NCI-H510A treated with DMSO at 0.1 percent for 48 hours (cell line): ENCODE results near the gene SMIM35.
"Not testable (repeated sequence)": the region's sequence is repeated elsewhere in the genome, so short reads cannot be mapped to it uniquely, and the experiment has no call there.

Experiments
- DNase-seq: peaks from one replicate; lab custom pipeline; 2025; lab: John Stamatoyannopoulos, UW

SMIM35 gene

DNA sequence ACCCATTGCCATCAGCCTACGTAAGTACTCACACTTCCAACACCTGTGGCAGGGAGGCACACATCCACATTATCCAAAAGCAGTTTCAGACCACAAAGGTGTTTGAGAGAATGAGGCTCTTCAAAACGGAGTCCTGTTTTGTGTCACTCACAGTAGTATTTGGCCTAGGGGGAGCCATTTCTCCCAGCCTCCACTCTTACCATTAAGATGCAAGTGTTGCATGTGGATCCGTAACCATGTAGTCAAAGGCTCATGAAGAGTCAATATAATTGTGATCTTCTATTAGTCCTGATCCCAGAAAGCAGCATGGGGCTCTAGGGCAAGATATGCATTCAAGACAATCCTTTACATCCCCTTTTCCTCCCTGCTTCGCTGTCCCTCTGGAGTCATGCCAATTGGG, 59.1 kb downstream of the SMIM35 start:
- DNase-seq = no peak

DNA sequence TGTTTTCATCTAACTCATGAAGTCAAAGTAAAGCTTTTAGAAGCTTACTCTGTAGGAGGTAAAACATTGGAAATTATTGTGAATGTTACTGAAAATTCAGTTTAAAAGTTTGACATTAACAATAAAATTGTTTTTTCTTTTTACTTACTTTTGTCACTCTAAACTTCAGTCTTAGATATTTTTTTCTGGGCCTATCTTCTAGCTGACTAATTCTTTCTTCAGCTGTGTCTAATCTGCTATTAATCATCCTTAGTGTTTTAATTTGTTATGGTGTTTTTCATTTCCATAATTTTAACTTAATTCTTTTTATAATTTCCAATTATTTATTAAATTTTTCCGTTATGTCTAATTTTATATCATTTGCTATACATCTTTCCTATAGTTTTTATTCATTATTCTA, 65.6 kb downstream of the SMIM35 start:
- no peak for DNase-seq

DNA sequence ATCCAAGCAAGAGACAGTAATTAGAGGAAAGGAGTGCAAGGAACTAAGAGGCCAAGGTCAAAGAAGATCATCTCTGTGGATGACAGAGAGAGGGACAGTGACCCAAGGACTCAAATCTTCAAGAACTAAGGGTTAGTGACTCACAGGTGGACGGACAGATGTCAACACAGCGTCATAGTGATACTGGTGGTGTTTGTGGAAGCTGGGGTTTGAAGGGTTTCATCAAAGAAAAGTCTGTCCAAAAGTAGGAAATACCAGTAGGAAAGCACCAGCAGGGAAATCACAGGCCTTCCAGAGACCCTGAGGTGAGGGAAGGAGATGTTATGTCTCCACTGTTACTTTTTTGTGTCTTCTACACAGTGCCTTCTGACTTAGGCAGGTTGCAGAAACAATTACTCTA, 68.4 kb downstream of the SMIM35 start:
- no peak for DNase-seq

DNA sequence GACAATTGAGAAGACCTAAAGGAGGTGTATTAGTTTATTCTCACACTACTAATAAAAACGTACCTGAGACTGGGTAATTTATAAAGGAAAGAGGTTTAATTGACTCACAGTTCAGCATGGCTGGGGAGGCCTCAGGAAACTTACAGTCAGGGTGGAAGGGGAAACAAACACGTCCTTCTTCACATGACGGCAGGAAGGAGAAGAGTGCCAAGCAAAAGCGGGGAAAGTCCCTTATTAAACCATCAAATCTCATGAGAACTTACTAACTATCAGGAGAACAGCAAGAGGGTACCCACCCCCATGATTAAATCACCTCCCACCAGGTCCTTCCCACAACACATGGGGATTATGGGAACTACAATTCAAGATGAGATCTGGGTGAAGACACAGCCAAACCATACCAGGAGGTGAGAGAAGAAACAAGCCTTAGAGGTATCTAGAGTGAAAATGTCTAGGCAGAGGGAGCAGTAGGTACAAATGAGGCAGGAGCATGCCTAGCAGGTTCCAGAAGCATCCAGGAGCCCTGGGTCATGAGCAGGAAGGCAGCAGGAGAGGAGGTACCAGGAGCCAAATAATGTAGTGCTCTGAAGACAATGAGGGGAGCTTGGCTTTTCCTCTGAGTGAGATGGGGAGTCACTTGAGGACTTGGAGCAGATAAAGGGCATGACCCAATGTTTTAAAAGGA, 69.0 kb downstream of the SMIM35 start:
- DNase-seq = no peak

DNA sequence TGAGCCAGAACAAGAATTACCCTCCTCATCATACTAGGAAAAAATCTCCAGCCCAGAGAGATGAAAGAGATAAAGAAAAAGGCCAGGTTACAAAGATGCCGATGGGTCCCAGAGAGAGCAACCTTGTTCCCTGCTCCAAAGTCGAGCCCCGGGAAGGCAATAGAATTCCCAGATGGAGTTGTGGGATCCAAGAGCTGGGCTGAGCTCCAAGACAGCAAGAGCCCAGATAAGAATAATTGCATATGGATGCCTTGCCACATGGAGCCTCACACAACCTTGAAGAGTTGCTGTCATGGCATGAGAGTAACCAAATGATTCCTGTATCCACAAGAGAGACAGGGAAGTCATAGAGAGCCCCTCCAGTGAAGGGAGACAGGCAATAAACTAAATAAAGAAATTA, 69.7 kb downstream of the SMIM35 start:
- no peak for DNase-seq

DNA sequence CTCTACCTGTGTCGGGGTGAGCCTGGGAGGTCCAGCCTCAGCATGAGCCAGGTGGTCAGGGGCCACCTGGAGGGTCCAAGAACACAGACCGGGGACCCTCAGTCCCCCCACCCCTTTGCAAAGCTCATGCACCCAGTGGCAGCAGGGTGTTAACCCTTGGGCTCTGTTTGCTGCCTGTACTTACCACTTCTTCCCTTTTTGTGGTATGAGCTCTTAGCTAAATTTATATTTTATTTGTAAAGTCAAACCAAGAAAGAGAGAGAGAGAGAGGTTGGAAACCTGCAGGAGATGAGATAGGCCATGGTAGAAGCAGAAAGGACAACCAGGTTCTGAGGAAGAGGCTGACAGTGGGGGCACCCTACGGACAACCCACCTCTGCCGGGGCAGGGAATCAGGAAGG, 70.7 kb downstream of the SMIM35 start:
- no peak for DNase-seq

DNA sequence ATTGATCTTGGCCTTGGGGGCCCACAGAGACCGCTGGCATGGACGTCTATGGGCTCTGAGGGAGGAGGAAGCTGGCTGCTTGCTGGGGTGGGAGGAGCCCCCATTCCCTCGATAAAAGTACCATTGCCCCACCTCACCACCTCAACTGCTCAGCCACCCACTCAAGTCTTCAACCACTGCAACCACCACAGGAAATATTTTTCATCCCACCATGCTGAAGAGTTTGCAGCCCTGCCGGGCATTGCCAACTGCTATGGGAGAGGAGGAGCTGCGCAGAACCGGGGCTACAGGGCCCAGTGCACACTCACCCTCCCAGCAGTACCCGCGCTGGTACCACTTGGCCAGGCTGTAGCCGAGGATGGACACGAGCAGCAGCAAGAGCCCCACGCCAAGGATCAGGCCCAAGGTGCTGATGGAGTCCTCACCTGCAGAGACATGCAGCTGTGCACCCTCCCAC, 71.3 kb downstream of the SMIM35 start:
- no peak for DNase-seq

DNA sequence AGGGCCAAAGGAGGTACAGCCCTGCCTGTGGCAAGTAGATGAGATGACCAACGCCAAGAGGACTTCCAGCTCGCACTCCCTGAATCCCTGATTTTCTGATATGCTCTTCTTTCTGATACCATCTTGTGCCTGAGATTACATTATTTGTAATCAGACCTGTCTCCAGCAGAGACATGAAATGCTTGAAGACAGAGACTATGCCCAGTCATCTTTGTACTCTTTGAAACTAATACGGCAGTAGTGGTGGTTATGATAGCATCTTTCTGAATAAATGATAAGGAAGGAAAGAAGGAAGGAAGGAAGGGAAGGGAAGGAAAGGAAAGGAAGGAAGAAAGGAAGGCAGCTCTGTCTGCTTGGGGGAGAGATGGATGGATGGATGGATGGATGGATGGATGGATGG, 72.7 kb downstream of the SMIM35 start:
- DNase-seq = no peak

DNA sequence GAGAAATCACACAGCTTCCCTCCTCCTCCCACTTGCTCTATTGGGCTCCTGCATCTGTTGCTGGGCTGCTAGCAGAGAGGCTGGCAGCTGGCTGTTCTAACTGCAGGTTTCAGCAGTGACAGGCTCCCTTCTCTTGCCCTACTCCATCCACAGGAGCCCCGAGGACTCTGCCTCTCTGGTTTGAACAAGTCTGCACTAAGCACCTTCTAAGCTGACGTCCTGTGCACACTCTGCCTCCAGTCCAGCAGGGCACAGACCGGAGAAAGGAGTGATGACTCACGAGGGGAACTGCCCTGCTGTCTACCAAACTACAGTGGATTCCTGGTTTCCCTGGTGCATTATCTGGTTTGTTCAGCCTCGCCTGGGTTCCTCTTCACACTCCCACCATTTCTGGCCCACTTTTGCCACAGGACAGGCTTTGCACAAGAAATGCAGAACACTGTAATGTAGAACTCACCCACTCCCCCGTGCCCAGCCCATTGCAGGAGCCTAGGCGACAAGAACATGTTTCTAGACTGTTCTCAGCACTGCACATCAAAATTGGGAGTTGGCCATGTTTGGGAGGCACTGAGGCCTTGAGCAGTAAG, 74.6 kb downstream of the SMIM35 start:
- DNase-seq = no peak

DNA sequence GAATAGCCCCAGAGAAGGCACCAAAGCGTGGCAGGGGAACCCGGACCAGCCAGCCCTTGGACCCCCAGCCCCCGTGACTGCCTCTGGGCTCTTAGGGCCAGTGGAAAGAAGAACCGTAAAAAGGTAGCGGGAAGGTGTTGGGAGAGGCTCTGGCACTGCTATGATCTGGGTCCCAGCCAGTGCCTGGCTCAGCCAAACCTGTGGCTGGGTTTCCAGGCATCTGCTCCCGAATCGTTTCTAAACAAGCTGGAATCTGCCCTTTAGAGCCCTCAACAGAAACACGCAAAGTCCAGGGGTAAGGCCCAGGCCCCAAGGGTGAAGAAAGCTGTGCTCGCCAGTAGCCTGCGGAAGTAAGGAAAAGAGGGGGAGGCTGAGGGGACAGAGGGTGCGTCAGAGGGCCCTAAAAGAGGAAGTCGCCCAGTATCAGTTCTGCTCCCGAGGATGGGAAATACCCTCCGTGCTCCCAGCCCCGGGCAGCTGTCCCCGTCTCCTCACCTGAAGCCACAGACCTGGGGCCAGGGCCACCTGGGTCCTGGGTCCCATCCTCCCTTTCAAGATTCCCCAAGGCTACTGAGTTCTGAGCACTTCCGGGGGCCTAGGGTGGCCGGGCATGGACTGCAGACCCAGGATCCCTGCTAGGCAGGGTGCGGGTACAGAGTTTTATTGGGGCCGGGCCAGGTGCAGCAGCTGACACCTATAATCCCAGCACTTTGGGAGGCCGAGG, 75.9 kb downstream of the SMIM35 start:
- no peak for DNase-seq

DNA sequence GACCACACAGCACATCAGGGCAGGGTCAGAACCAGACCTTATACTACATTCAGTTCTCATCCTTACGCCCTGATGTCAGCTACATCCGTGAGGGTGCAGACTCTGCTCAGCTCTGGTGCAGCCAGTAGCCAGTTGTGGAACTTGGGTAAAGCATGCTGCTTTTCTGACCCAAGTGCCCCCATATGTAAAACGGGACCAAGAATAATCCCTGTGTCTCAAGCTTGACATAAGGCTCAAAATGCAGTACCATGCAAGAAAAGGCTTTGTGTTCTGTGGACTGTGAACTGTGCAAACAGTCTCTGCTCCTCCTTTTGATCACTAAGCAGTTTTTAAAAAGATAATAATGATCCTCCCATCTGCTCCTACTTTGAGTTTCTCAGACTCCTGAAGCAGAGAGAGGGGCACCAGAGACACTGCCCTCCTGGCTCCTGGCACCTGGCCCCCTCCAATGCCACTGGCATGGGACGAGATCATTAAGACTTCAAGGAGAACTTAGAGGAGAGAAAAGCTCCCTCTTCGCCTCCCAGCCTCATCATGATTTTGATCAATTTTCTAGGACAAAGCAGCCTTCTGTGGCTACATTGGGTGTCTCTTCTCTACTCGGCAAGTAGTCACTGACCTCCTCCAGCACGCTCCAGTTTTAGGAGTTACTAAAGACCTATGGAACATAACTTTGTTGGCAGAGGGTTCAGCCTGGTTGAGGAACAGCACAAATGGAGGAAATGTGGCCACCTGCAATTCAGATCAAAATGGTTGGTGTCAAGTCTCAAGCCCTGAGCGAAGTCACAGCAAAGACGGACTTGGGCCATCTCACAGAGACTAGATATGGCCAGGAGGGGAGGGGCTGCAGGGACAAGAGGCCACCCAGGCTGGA, 76.7 kb downstream of the SMIM35 start:
- no peak for DNase-seq

DNA sequence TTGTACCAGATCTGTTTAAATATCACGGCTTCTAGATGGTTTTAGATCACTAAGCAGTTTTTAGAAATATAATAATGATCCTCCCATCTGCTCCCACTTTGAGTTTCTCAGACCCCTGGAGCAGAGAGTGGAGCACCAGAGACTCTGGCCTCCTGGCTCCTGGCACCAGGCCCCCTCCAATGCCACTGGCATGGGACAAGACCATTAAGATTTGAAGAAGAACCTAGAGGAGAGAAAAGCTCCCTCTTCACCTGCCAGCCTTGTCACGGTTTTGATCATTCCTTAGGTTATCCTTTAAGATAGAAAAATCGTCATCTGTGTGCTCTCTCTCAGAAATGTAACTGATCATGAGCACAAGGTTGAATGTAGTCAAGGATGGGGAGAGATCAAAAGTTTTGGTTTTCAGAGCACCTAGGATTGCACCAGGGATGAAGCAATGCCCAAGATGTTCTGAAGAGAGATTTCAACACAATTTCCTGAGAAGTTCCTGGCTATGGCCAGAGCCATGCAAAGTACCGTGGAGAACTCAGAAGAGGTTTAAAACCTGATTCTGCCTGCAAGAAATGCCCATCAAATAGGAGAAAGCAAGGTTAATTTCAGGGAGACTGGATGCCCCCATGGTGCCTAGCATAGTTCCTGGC, 78.4 kb downstream of the SMIM35 start:
- DNase-seq = no peak

DNA sequence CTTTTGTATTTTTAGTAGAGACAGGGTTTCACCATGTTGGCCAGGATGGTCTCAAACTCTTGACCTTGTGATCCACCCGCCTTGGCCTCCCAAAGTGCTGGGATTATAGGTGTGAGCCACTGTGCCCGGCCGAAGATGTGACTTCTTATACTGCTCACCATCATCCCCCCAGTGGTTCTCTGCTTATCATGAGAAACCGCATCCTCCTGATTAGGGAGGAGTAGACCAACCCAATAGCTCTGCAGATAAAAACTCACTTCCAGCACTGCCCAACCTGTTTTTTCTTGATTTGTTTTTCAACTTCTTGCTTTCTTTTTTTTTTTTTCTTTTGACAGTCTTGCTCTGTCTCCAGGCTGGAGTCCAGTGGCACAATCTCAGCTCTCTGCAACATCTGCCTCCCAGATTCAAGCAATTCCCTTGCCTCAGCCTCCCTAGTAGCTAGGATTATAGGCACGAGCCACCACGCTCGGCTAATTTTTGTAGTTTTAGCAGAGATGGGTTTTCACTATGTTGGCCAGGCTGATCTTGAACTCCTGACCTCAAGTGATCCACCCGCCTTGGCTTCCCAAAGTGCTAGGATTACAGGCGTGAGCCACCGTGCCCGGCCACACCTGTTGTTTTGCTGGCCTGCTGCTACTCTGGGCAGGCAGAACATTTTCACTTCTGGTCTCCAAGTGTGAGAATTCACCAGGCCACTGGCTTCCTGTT, 79.0 kb downstream of the SMIM35 start:
- not testable (repeated sequence) for DNase-seq

DNA sequence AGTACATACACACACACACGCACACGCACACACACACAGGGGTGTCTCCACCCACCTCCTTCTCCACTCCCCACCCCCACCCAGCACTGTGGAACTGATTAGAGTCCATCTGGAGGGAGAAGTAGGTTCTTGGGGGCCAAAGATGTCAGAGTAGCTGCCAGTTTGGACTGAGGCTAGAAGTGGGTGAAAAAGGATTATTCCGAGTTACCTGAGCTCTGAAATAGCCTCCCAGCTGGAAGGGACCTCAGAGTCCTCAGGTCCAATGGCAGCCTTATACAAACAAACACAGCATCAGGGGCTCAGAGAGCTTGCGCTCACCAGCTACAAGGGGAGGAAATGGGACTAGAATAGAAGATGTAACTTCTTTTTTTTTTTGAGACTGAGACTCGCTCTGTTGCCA, 79.7 kb downstream of the SMIM35 start:
- no peak for DNase-seq

DNA sequence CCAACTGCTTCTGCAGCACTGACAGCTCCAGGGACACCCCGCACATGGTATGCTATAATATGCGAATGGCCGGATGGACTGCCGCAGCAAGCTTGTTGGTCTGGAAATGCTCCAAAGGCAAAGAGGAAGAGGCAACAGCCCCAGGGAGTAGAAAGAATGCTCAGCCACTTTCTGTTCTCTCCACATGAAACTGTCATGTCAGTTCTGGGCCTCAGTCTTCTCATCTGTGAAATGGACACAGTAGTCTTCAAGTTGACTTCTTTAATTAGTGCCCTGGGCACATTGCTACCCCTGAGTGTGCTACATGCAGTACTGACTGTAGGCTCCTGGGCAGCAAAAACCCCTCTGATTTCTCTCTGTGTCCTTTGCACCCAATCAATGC, 80.6 kb downstream of the SMIM35 start:
- DNase-seq = no peak

DNA sequence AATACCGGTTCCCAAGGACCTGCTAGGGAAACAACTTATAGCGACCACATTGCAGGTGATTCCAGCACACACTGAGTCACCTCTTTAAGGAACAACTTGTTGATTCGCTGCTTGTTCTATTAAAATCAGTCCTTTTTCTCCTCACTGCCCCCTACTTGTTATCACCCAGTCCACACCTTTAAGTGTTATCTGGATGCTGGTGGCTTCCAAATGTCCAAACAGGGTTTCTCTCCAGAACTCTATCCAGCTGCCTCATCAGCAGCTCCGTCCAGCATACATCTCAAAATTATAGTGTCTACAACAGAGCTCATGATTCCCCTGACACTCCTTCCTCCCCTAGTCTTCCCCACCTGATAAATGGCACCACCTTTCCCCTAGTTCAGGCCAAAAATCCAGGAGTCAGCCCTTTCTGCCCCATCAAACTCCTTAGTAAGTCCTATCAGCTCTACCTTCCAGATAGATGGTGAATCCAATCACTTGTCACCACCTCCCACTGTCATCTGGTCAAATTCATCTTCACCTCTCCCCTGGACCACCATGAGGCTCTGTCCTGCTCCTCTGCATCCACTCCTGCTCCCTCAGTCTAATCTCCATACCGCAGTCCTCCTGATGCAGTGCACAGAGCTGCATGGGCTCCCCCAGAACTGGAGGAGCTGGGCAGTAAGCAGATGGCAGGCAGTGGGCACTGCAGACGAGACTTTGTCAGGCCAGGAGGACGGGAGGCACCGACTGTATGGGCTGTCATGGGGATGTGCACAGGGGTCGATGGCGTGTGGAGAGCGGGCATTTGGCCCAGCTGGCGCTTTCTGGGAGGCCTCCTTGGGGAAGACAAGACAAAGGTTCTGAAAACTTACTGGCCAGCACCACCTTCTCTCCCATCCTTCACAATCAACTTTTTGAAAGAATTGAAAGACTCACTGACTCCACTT, 81.3 kb downstream of the SMIM35 start:
- no peak for DNase-seq

DNA sequence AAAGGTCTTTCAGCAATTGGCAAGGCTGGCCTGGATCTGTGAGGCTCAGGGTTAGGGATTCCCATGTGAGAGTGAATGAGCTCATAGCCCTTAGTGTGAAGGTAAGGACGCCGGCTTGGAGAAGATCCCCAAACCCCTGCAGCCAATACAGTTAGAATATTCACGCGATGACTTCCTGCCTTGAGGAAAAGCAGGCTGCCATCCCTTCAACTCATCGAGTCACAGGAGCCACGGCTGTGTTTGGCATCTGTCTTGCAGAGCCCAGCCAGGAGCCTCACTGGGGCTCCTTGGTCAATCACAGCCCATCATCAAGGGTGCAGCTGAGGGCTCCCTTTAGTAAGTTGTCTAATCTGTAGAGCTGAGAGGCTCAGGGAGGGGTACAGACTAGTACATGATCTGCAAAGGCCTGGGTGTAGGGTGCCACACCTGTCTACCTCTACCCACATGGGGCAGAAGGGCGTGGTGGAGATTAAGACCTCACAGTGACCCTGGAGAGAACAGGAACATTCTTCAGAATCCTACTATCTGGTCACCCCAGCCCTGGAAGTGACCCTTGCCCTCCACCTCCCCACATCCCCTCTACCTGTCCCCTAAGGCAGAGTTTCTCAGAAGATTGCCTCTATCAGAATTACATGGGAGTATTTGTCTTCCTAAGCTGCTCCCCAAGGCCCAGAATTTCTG, 82.1 kb downstream of the SMIM35 start:
- DNase-seq = no peak

DNA sequence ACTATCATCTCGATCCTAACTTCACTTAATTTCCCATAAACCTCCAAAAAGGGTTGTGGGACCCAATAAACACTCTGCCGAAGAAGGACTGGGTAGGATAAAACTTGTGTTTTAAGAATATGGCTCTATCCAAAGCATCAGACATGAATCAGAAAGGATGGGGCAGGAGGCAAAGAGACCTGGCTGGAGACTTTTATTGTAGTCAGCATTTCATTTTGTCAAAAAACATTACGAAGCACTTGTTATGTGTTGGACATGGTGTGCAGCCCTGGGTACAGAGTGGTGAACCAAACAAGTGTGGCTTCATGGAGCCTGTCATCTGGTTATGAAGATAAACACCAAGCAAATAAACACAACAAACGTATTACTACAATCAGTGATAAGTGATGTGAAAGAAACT, 83.3 kb downstream of the SMIM35 start:
- no peak for DNase-seq

DNA sequence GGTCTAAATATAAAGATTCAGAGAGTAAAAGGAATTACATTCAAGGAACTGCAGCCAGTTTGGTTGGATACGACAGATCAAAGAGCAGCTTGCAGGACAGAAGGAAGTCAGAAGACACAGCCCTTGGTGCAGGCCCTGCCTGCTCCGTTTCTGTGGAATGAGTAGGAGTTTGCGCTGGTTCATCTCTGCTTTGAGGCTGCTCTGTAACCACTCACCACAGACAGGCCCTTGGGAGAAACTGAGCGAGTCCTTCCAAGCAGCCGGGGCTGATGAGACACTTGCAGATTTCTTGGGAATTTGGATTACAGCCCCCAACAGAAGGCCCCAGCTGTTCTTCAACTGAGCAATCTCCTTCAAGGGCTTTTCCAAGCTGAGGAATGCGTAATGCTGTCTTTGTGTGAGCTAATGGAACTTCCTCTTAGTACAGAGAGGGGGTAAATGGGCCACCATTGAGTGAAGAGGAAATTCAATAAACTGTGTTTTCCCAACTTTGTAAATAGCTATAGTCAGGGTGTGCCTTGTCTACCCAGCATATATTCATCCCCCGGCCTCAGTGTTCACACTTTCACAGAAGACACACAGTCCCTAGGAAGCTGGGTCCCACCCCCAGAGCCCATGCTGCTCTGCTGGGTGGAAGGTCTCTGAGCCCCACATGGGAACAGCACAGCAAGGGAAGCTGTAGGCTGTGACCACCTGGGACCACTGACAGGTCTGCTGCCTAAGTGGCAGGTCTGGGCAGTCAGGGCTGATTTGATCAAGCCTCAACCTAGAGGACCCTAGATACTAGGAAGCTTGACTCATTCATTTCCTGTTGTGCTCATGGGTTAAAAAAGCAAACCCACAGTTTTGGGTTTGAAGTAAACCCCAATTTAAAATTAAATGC, 84.0 kb downstream of the SMIM35 start:
- no peak for DNase-seq
